Endothelial cell of umbilical vein (primary cell): ENCODE measurements around the gene APPL2. TPM values are rescaled to one million over a fixed set of nuclear protein-coding genes. Genes with fewer than 3 reads are reported as not detected.

ENCODE experiments used
- BruUV-seq: library from RNA; stranded (reverse); fragments of 400-500 nt; replicated peaks from 2 replicates; lab custom pipeline; 2021; lab: Mats Ljungman, UMichigan
- CTCF ChIA-PET: fragments of 300-600, 350-600 bp; sonication (Branson Sonifier 250); formaldehyde crosslinking; loops from one replicate; lab custom pipeline; 2021; ENCODE audit warnings: antibody characterized with exemption, inconsistent platforms; lab: Charles Lee
- POLR2A ChIA-PET: fragments of 300-600, 350-600 bp; sonication (Branson Sonifier 250); formaldehyde crosslinking; loops from one replicate; lab custom pipeline; 2021; ENCODE audit warnings: antibody characterized with exemption, inconsistent platforms; lab: Charles Lee
- DNase-seq: peaks from one replicate; pipeline ENCODE4 v3.0.0-alpha.2; 2011; ENCODE audit warnings: low read depth, low spot score
- FAIRE-seq: peaks from 2 replicates; lab custom pipeline; 2011; peaks lifted over from hg19 to GRCh38; lab: Jason Lieb, UNC
- H2AFZ ChIP-seq: 2 replicates; pipeline ENCODE4 v1.6.0; 2012; ENCODE audit warnings: low read depth, low read length, control low read depth, inconsistent platforms
- H3K27ac ChIP-seq: 2 replicates; pipeline ENCODE4 v1.5.1; 2011; ENCODE audit warnings: low read depth, mild to moderate bottlenecking, control low read depth, low read length, moderate library complexity; ENCODE audit not compliant: insufficient read depth
- H3K27me3 ChIP-seq, 2 experiments: 2 replicates each; pipeline versions ENCODE4 v1.6.0 to v1.6.1; 2011; ENCODE audit warnings: low read length in 2 of 2, mixed read lengths in 1 of 2; ENCODE audit not compliant: control insufficient read depth in 2 of 2, insufficient read depth in 2 of 2
- H3K36me3 ChIP-seq, 2 experiments: 2 replicates in 1 of 2; 3 replicates in 1 of 2; pipeline ENCODE4 v1.5.1; 2011; ENCODE audit warnings: low read length in 2 of 2, mild to moderate bottlenecking in 1 of 2, moderate library complexity in 1 of 2; ENCODE audit not compliant: control insufficient read depth in 2 of 2, insufficient read depth in 2 of 2; ENCODE audit errors: extremely low read depth in 1 of 2
- H3K4me1 ChIP-seq: 3 replicates; pipeline ENCODE4 v1.5.1; 2011; ENCODE audit warnings: mild to moderate bottlenecking, low read length; ENCODE audit not compliant: control insufficient read depth, insufficient read depth; ENCODE audit errors: extremely low read depth
- H3K4me2 ChIP-seq: 2 replicates; pipeline ENCODE4 v1.6.1; 2011; ENCODE audit warnings: low read length, control low read depth, mixed read lengths; ENCODE audit not compliant: insufficient read depth
- H3K4me3 ChIP-seq, 3 experiments: fragments of 200-600 bp in 1 of 3; sonication (generic), shearing (Covaris generic) in 1 of 3; replicated peaks in 1 of 3; 2 replicates each; pipeline ENCODE4 v1.5.1; 2011 to 2016; ENCODE audit warnings: control low read depth in 3 of 3, low read length in 3 of 3, mild to moderate bottlenecking in 2 of 3, inconsistent platforms in 1 of 3, low read depth in 1 of 3, moderate library complexity in 1 of 3; ENCODE audit not compliant: insufficient read depth in 1 of 3
- H3K79me2 ChIP-seq: 2 replicates; pipeline ENCODE4 v1.6.0; 2012; ENCODE audit warnings: low read length, inconsistent platforms; ENCODE audit not compliant: control insufficient read depth, insufficient read depth
- H3K9ac ChIP-seq: replicated peaks from 2 replicates; pipeline ENCODE3; 2011; ENCODE audit warnings: low read length, control low read depth; ENCODE audit not compliant: insufficient read depth; ENCODE audit errors: extremely low read depth
- H3K9me1 ChIP-seq: replicated peaks from 3 replicates; pipeline ENCODE4 v1.6.0; 2011; ENCODE audit warnings: mild to moderate bottlenecking, low read length; ENCODE audit not compliant: control insufficient read depth, insufficient read depth; ENCODE audit errors: extremely low read depth
- H3K9me3 ChIP-seq: replicated peaks from 2 replicates; pipeline ENCODE4 v1.5.1; 2012; ENCODE audit warnings: low read length, inconsistent platforms; ENCODE audit not compliant: control insufficient read depth, insufficient read depth
- H4K20me1 ChIP-seq: replicated peaks from 2 replicates; pipeline ENCODE3; 2011; ENCODE audit warnings: mild to moderate bottlenecking, low read length; ENCODE audit not compliant: control insufficient read depth, insufficient read depth; ENCODE audit errors: extremely low read depth
- EZH2 ChIP-seq: IDR thresholded peaks from 2 replicates; pipeline ENCODE4 v1.6.1; 2012; ENCODE audit warnings: borderline replicate concordance, low read depth, mild to moderate bottlenecking, moderate library complexity, low read length, inconsistent platforms; ENCODE audit not compliant: severe bottlenecking
- FOS ChIP-seq: IDR thresholded peaks from 2 replicates; pipeline ENCODE4 v1.6.1; 2011; ENCODE audit warnings: mild to moderate bottlenecking, low read length, moderate library complexity, borderline replicate concordance; ENCODE audit not compliant: insufficient read depth
- GATA2 ChIP-seq: IDR thresholded peaks from 2 replicates; pipeline ENCODE4 v1.7.0; 2011; ENCODE audit warnings: low read depth, mild to moderate bottlenecking, moderate library complexity, mixed read lengths, low read length; ENCODE audit not compliant: insufficient read length, insufficient read depth
- JUN ChIP-seq: IDR thresholded peaks from 2 replicates; pipeline ENCODE4 v1.6.1; 2011; ENCODE audit warnings: borderline replicate concordance, low read depth; ENCODE audit not compliant: insufficient read length, insufficient read depth
- MYC ChIP-seq: IDR thresholded peaks from one replicate; pipeline ENCODE4 v1.6.1; 2011; ENCODE audit warnings: mild to moderate bottlenecking, low read depth, low read length
- POLR2A ChIP-seq: IDR thresholded peaks from 2 replicates; pipeline ENCODE4 v1.6.1; 2012; ENCODE audit warnings: low read depth, mild to moderate bottlenecking, control low read depth, low read length
- POLR2AphosphoS5 ChIP-seq: IDR thresholded peaks from 2 replicates; pipeline ENCODE4 v1.6.1; 2012; ENCODE audit warnings: low read depth, mild to moderate bottlenecking, control low read depth, low read length, moderate library complexity; ENCODE audit not compliant: insufficient read depth
- dilution Hi-C: fragments of 300-500 bp; cut with MboI; formaldehyde crosslinking; loops from one replicate; pipeline ENCODE4 v1.15.0; 2019; ENCODE audit warnings: low sequenced_read_pairs; ENCODE audit not compliant: extremely low pct_ligation_motif_present
- intact Hi-C: fragments of 100-400 bp; cut with micrococcal nuclease; formaldehyde crosslinking; loops from one replicate; pipeline ENCODE4 v1.10.0; 2022
- polyA plus RNA-seq, 4 experiments: library from polyadenylated mRNA; depleted of rRNA in 3 of 4; stranded (reverse) in 3 of 4; unstranded in 1 of 4; fragments of >200 nt; gene quantifications; 2 replicates each; pipeline versions ENCODE4 v1.2.1 to v1.2.3, GENCODE V29; 2011 to 2012; ENCODE audit warnings: missing spikeins in 1 of 4
- total RNA-seq: library from RNA; stranded (reverse); gene quantifications from 2 replicates; pipeline ENCODE4 v1.2.3, GENCODE V29; 2021
- TF ChIP-seq, protein P1 (sequence below), 2 donors: IDR thresholded peaks; 1 replicate in 1 of 2; 2 replicates in 1 of 2; pipeline ENCODE4 v1.5.1; 2011; ENCODE audit warnings: low read length in 2 of 2, mild to moderate bottlenecking in 2 of 2, moderate library complexity in 2 of 2, control low read depth in 1 of 2, inconsistent platforms in 1 of 2, low read depth in 1 of 2; ENCODE audit not compliant: insufficient read depth in 1 of 2; ENCODE audit errors: extremely low read depth in 1 of 2
- TF ChIP-seq, protein P2 (sequence below): IDR thresholded peaks from 2 replicates; pipeline ENCODE4 v1.6.1; 2011; ENCODE audit not compliant: insufficient read depth, insufficient read length

The APPL2 gene
- total and polyA plus RNA-seq, 2 donors (not counting 3 experiments of a cell fraction or from before 2014, with no cell fraction given), result 8.1 to 21.4 TPM

DNA sequence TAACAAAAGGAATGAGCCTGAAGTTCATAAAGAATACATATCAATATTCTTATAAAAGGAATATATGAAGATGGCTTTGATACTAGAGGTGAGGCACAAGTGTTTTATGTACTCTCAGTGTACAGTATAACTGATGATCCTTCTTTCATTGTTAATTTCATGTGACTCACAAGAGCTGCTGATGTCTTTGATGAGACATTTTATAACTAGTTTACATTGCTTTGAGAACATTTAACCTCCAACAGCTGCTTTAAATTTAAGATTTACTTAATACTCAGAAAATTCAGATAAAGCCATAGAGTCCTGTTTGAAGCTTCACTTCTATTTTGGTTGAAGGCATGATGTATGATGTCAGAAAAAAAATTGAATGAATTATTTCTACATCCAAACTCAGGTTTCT lies 68.6 kb downstream of the APPL2 start:
- TF ChIP-seq, protein P1, sequence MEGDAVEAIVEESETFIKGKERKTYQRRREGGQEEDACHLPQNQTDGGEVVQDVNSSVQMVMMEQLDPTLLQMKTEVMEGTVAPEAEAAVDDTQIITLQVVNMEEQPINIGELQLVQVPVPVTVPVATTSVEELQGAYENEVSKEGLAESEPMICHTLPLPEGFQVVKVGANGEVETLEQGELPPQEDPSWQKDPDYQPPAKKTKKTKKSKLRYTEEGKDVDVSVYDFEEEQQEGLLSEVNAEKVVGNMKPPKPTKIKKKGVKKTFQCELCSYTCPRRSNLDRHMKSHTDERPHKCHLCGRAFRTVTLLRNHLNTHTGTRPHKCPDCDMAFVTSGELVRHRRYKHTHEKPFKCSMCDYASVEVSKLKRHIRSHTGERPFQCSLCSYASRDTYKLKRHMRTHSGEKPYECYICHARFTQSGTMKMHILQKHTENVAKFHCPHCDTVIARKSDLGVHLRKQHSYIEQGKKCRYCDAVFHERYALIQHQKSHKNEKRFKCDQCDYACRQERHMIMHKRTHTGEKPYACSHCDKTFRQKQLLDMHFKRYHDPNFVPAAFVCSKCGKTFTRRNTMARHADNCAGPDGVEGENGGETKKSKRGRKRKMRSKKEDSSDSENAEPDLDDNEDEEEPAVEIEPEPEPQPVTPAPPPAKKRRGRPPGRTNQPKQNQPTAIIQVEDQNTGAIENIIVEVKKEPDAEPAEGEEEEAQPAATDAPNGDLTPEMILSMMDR (IDR thresholded peaks at IDR 0.05; ENCODE audit: extremely low read depth in 1 of 2, insufficient read depth in 1 of 2, low read depth in 1 of 2, low read length in 2 of 2), result no peak
- TF ChIP-seq, protein P2, sequence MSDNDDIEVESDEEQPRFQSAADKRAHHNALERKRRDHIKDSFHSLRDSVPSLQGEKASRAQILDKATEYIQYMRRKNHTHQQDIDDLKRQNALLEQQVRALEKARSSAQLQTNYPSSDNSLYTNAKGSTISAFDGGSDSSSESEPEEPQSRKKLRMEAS, result no peak
- TF ChIP-seq GATA2 (no peak), POLR2AphosphoS5 (no peak), EZH2 (no peak), JUN (no peak), MYC (no peak), POLR2A (no peak), FOS (no peak)
- no peak overlapping the region for H3K9ac ChIP-seq
- H3K36me3 ChIP-seq, result peaks cover 13 to 56% of the 10 kb centered on the region in 2 experiments
- H3K79me2 ChIP-seq, result no peaks in the 10 kb centered on the region
- no peak overlapping the region for H2AFZ ChIP-seq
- no peak for DNase-seq
- no peaks in the 10 kb centered on the region for H3K27me3 ChIP-seq
- H3K9me1 ChIP-seq, result no peaks in the 10 kb centered on the region
- no peaks in the 10 kb centered on the region for H3K9me3 ChIP-seq
- H3K4me3 ChIP-seq, result no peak overlapping the region
- BruUV-seq, result no TSS peak
- POLR2A ChIA-PET, result no interaction called here
- H3K4me2 ChIP-seq, result no peak overlapping the region
- dilution Hi-C loops, result no loop called here
- H3K27ac ChIP-seq, result no peak overlapping the region
- no peak for FAIRE-seq
- H3K4me1 ChIP-seq, result no peaks in the 10 kb centered on the region
- CTCF ChIA-PET, result no interaction called here
- intact Hi-C loops, result no loop called here
- H4K20me1 ChIP-seq, result peaks cover 6% of the 10 kb centered on the region
